Activated CD4-positive, CD25-positive, alpha-beta regulatory T cell treated with anti-CD3 and anti-CD28 coated beads, Interleukin-2, amount 50 U/mL, for 16 hours (primary cell): Measurements from ENCODE around the gene CYTL1.
"Not testable (repeated sequence)": the region's sequence is repeated elsewhere in the genome, so short reads cannot be mapped to it uniquely, and the experiment has no call there.

Source experiments
- DNase-seq: peaks from one replicate; pipeline ENCODE4 v3.0.0-alpha.2; 2020; ENCODE audit warnings: low read depth, low spot score

The CYTL1 gene

GRCh38 chr4:5033281-5033841, 14.1 kb upstream of the CYTL1 start:
- no peak for DNase-seq

GRCh38 chr4:5032813-5033212, 13.6 kb upstream of the CYTL1 start:
- no peak for DNase-seq

- DNase-seq, result no peak
Measured at GRCh38 chr4:5030927-5031326, 11.7 kb upstream of the CYTL1 start.

GRCh38 chr4:5030221-5030620, 11.0 kb upstream of the CYTL1 start:
- DNase-seq, result no peak

GRCh38 chr4:5029447-5029846, 10.2 kb upstream of the CYTL1 start:
- no peak for DNase-seq

- no peak for DNase-seq
Measured at GRCh38 chr4:5028480-5028879, 9.2 kb upstream of the CYTL1 start.

- no peak for DNase-seq
Measured at GRCh38 chr4:5027346-5027745, 8.1 kb upstream of the CYTL1 start.

GRCh38 chr4:5026371-5026770, 7.1 kb upstream of the CYTL1 start:
- no peak for DNase-seq

- no peak for DNase-seq
Measured at GRCh38 chr4:5024673-5025072, 5.4 kb upstream of the CYTL1 start.

- no peak for DNase-seq
Measured at GRCh38 chr4:5021546-5021945, 2.3 kb upstream of the CYTL1 start.

GRCh38 chr4:5020341-5020740, 1.1 kb upstream of the CYTL1 start:
- DNase-seq, result no peak

- DNase-seq, result no peak
Measured at GRCh38 chr4:5019796-5020195, 538 bp upstream of the CYTL1 start.

GRCh38 chr4:5018603-5019002, 655 bp downstream of the CYTL1 start:
- no peak for DNase-seq

GRCh38 chr4:5018096-5018495, 1.2 kb downstream of the CYTL1 start:
- no peak for DNase-seq

- DNase-seq, result no peak
Measured at GRCh38 chr4:5014007-5014682, 5.1 kb downstream of the CYTL1 start.

GRCh38 chr4:5012958-5013357, 6.3 kb downstream of the CYTL1 start:
- no peak for DNase-seq

GRCh38 chr4:5012244-5012898, 6.9 kb downstream of the CYTL1 start:
- no peak for DNase-seq

GRCh38 chr4:5010984-5011383, 8.3 kb downstream of the CYTL1 start:
- DNase-seq, result no peak

- no peak for DNase-seq
Measured at GRCh38 chr4:5009796-5010195, 9.5 kb downstream of the CYTL1 start.

- not testable (repeated sequence) for DNase-seq
Measured at GRCh38 chr4:5006932-5007331, 12.3 kb downstream of the CYTL1 start.

GRCh38 chr4:5004496-5004895, 14.8 kb downstream of the CYTL1 start:
- DNase-seq, result no peak

- no peak for DNase-seq
Measured at GRCh38 chr4:5003918-5004317, 15.3 kb downstream of the CYTL1 start.

GRCh38 chr4:5003372-5003857, 15.8 kb downstream of the CYTL1 start:
- DNase-seq, result no peak
